ENCODE measurements around the gene MN1. TPM values are rescaled to one million over a fixed set of nuclear protein-coding genes. Genes with fewer than 3 reads are reported as not detected.

Gene MN1
- total RNA-seq, 1 donor from 2014 or later = 0.27 TPM

DNA sequence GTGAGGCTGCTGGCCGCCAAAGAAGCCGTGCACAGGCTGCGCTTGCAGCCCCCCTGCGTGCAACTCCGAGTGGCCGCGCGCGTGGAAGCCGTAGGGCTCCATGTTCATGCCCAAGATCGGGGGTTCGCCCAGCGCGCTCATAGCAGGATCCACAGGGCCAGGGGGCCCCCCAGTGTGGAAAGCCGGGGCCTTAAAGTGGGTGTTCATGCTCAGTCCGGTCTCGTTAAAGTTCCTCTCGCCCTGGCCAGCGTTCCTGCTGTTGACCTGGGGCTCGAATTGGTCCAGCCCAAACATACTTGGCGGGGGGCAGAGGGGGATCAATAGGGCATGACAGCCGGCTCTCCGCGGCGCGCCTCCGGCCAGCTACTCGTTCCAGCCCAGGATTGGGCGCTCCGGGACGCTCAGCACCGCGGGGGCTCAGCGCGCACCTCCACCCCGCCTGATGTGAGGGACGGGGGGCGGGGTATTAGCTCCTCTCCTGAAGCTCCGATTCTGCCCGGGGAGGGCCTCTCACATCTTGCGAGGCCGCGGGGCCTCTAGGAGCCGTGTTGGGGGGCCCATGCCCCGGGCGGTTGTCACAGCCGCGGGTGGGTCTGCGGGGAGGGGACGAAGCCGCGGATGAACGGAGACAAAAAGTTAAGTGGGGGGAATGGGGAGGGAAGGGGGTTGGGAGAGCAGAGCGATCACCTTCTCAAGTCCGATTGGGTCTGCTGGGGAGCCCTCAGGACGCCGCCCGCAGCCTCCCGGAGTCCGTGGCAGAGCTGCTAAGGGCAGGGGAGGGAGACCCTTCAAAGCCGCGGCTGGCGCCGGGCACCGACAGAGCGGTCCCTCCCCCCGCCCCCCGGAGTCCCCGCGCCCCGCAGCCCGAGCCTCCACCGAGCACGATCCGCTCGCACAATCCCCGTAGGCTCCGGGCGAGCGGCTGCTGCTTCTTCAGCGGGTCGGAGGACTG lies 1.0 kb downstream of the MN1 start:
- intact Hi-C loops (cut with micrococcal nuclease) = loop anchor here (5.0 kb wide), 1 partner anchor 393 kb away; no protein-coding TSS in a partner anchor

DNA sequence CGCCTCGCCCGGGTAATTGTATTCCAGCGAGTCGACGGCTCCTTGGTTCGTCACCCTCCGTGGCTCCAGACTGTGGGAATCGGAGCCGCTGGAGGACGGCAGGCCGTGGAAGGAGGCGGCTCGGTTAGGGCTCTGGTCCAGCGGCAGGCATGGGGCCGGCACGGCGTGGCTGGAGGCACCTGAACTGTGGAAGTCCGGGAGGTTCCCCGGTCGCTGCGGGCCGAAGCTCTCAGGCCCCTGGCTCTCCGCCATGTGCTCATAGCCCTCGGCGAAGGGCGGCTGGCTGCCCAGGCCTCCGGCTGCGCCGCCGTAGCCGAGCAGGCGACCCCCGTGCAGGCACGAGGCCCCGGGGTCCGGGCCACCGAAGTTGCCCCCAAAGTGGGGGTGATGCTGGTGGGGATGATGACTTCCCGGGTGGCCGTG lies 1.7 kb downstream of the MN1 start:
- intact Hi-C loops (cut with micrococcal nuclease) = loop anchor here (5.0 kb wide), 1 partner anchor 393 kb away; no protein-coding TSS in a partner anchor

DNA sequence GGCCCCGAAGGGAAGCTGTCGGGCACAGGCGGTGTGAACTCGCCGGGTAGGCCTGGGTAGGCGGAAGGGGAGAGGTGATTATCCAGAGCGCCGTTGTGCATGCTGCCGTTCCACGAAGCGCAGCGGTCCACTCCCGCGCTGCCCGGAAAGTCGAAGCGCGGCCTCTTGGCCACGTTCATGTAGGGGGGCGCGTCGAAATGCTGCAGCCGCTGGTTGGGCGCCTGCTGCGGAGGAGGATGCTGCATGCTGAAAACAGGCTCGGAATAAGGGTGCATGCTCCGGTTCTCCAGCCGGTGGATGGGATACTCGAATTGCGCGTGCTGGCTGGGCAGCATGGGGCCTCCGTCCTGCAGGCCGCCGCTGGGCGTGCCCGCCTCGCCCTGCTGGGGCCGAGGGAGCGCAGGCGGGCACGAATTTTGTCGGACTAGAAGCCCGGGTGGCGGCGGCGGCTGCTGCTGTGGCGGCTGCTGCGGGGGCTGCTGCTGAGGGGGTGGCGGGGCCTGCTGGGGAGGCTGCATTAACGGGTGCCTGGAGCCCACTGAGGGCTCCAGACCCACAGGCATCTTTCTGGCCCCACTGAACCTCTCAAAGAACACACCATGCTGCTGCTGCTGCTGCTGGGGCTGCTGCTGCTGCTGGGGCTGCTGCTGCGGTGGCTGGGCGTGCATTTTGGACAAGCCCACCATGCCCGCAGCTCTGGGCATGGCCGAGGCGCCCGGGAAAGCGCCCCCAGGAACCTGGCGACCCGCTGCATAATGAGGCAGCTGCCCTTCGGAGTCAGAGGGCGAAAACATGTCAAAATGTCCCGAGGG lies 2.3 kb downstream of the MN1 start:
- intact Hi-C loops (cut with micrococcal nuclease) = no loop called here

DNA sequence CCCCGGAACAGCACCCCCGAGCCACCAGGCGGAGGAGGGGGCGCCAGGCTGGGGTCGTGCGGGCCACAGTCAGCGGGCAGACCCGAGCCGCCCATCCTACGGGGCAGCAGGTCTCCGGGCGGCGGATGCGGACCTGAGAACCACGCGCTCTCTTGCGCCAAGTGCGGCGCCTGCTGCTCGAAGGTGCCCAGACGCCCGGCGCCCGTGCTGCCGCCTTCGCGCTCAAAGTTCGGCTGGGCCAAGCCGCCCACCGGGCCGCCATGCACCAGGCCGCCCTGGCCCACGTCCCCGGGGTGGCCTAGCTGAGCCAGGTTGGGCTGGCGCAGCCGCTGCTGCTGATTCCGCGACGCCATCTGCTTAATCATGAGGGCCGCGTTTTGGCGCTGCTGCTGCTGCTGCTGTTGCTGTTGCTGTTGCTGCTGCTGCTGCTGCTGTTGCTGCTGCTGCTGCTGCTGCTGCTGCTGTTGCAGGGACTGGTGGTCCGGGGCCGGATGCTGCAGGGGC lies 3.0 kb downstream of the MN1 start:
- intact Hi-C loops (cut with micrococcal nuclease) = no loop called here

DNA sequence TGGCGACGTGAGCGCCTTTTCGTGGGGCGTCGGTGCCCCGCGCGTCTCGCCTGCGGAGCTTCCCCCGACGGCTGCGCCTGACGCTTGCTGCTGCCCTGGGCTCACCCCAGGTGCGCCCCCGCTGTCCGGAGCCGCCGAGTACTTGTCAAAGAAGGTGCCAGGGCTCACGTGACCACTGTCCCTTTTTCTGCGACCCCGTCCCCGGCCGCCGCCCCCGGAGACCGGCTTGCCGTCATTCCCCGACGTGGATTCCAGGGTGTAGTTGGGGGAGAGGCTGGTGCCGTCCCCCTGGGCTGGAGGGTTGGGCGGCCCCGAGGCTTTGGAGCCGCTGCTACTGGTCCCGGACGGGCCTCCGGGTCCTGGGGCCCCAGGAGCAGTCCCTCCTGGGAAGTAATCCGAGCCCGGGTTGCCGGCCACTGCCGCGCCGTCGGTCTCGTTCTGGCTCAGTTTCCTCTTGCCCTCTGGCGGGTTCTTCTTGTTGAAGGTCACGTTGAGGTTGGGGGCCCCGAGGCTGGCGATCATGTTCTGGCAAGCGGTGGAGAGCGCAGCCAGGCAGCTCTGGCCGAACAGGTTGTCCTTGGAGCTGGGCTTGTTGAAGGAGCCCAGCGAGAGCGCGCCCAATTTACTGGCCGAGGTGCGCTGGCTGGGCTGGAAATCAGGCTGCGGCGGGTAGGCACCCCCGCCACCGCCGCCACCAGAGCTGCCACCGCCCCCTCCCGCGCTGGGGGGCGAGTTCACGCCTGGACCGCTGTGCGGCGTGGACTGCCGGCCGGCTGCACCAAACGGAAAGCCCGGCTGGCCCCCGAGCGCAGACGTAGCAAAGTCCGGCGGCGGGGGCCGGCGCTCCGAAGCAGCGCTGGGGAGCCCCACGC lies 3.8 kb downstream of the MN1 start:
- intact Hi-C loops (cut with micrococcal nuclease) = no loop called here

DNA sequence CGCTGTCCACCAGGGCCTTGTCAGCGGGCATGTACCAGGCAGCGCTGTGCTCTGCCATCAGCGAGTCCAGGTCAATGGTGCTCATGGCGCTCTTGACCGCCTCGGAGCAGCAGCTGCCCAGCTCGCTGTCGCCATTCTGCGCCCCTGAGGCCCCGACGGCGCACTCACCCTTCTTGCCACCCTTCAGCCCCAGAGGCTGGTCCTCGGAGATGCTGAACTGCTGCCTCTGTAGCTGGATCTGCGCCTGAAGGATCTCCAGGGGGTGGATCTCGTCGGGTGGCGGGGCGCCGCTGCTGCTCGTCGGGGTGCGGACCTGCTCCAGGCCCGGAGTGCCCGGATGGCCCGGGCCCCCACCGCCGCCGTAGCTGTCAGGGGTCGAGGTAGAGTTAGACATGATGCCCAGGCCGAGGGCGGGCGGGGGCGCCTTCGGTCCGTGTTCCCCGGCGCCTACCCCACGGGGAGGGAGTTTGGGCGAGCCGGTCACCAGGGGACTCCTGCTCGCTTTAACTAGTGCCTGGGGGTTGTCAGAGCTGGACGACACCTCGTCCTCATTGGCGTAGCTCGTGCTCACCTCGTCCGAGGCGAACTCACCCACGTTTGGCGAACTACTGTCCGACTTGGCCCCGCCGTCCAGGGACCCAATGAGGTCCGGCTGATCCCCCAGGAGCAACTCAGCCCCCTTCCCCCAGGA lies 4.6 kb downstream of the MN1 start:
- intact Hi-C loops (cut with micrococcal nuclease) = no loop called here

DNA sequence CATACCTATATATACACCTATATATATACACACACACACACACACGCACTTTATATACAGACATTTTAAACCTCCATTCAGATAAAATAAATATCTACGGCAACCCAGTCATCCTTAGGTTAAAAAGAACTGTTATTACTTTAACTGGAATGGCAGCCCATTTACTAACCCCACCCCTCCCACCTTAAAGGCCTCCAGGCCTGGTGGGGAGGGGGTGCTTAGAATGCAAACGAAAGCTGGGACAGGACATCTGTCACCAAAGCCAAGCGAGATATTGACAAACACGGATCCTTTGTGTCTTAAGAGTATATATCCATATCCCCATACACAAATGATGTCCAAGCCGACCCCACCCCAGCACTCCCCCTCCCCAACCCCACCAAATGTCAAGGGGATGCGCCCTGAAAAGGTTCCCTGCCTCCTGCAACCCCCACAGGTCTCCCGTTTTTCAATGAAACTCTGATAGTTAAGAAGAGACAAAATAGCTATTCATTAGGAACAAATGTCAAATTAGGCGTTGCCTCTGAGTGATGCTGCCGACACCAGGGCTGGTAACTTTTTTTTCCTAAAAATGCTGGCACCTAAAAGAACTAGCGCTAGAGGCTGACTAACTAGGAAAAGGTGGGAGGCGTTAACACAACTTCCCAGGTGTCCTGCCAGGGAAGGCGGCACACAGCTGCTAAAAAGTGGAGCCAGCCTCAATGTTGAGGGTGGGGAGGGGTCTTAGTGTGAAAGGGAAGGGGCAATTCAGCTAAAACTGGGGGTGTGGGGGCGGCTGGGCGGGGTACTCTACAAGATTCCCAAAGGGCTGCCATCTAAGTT lies 5.6 kb downstream of the MN1 start:
- intact Hi-C loops (cut with micrococcal nuclease) = no loop called here

DNA sequence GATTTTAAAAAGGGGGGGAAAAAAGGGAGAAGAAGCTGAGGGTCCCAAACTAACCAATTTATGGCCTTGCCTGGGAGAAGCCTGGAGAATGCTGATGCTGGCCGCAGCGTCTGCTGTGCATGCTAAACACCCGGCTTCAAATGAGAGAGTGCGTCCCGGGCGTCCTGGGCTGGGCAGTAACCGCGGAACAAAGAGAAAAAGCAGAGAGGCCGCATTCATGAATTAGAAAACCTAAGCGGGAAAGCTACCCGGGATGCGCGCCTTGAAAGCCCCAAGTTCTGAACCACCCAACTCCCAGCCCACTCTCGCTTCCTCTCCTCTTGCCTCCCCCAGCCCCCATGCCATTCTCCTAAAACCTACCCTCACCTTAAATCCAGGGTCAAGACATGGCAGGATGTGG lies 6.5 kb downstream of the MN1 start:
- intact Hi-C loops (cut with micrococcal nuclease) = no loop called here

DNA sequence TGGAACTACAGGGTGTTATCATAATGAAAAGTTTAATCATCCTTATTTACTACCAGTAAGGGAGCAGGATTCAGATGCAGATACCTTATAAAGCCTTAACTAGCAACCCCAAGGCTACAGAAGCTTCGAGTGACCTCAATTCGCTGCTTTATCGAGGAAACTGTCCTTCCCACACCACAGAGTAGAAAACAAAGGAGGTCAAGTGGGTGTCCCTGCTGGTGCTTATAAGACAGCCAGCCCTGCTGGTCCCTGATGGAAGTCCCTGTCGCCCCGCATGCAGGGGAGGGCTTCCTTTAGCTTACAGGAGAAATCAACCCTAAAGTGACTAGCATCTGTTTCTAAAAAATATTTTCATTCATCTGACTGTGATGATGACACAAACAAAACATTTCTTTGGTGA lies 7.3 kb downstream of the MN1 start:
- intact Hi-C loops (cut with micrococcal nuclease) = no loop called here

DNA sequence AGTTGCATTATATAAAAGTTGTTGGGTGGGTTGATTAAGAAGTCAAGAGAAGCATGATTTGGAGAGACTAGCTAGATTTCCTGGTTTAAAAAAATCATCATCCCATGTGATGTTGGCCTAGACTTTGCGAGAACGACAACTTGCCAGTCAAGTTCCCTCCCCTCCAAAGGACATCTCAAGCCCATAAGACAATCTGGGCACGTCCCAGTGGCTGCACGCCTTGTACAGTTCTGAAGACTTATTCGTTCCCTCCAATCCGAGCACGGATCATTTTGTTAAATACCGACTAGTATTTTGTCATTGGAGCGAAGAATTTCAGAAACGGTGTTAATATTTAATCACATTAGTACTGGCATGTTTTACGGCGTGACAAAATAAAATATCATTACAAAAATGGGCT lies 8.0 kb downstream of the MN1 start:
- intact Hi-C loops (cut with micrococcal nuclease) = no loop called here

DNA sequence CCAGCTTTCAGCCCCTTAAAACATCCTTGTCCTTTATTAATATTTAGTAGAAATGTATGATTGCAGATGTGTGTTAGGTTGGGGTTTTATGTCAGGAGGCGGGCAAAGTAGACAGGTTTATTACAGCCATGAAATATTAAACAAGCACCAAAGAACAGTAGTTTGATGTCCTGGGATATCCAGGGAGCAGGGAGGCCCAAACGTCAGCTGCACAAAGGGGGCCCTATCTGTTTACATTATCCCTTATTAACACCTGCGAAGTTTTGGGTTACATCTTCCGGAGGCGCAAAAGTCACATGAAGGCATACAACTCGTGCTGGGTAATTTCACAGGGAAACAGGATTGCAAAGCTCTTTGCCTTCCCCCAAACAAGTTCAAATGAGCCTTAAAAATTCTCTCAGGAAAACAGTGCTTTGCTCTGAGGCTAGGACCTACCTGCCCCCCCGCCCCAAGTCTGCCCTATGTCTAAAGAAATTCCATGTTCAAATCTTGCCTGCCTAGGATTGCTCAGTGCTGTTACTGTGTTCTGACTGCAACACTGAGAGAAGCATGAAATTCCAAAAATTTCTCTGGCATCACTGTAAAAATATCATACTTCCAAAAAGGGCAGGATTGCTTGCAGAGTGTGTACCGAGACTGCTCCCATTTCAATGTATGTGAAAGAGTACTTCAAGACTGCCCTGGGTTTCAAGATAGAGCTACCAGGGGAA lies 8.9 kb downstream of the MN1 start:
- intact Hi-C loops (cut with micrococcal nuclease) = no loop called here

DNA sequence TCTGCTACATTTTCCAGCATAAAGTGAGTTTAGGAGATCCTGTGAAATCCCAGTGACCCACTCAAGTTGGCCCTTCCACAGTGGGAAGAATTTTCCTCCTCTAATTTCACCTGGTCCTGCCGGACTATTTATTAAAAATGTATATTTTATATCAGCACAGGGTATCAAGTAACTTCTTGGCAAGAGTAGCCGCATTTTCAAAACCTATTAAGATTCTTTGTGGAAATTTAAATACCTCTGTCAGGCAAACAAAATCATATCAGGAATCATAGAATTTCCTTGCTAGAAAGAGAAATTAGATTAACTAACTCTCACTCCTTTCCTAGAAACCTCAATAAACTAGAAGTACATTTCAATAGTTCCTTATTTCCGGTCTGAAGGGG lies 9.7 kb downstream of the MN1 start:
- intact Hi-C loops (cut with micrococcal nuclease) = no loop called here

DNA sequence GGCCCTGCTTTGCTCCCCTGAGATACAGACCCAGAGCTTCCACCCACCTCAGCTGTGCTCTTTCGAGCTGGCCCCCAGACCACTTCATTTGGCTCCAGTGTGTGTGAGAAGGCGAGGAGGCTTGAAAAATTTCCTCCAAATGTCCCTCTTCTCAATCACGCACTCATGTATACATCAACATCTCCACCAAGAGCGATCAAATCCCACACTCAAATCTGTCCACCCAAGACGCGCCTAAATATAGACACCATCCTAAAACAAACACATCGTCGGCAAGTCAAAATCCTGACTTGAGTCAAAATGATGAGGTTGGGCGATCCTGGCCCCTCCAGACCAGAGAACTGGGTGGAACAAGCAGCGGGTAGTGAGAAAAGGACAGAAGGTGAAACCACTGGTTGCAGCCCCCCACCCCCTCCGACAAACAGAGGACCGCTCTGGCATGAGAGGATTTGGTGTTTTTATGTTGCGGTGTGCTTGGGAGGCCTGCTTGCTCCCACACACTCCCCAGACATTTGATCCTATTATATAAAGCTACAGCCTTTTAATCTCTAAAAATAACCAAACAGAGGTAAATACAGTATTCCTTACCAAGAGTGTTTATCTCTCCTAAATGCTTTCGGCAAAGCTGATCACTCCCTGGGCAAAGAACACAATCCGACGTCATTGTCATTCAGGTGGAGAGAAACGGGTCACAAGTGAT lies 10.2 kb downstream of the MN1 start:
- intact Hi-C loops (cut with micrococcal nuclease) = no loop called here

DNA sequence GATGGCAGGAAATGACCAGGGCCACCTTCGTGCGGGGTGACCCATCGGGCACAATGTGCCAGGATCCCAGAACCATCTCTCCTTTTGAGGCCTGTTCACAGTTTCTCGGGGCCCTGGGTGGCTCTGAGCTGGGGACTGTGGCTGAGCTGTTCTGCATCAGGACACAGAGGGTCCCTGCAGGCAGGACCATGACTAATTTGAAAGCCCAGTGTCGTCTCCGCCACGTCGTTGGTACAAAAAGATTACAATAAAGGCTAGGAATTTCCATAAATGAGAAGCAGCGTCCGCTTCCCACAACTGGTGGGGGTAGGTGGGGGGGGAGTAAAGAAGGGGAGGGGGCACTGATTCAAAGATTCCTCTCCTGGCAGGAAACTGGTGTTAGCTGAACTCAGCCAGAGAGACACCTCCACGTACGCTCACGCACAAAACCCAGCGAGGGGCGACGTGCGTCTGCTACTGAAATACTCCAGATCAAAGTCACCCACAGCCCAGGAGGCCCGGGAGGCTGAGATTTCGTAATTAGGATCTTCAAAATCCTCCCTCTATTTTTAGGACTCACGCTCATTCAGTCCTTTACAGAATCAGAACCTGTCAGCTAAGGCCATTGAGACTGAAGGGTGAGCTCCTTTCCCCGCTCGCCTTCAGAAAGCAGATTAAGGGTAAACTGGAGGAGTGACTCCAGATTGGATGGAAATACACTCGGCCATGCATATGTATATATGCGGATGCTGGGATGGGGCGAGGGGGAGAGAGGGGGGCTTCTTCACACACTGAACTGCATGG lies 11.0 kb downstream of the MN1 start:
- intact Hi-C loops (cut with micrococcal nuclease) = no loop called here

DNA sequence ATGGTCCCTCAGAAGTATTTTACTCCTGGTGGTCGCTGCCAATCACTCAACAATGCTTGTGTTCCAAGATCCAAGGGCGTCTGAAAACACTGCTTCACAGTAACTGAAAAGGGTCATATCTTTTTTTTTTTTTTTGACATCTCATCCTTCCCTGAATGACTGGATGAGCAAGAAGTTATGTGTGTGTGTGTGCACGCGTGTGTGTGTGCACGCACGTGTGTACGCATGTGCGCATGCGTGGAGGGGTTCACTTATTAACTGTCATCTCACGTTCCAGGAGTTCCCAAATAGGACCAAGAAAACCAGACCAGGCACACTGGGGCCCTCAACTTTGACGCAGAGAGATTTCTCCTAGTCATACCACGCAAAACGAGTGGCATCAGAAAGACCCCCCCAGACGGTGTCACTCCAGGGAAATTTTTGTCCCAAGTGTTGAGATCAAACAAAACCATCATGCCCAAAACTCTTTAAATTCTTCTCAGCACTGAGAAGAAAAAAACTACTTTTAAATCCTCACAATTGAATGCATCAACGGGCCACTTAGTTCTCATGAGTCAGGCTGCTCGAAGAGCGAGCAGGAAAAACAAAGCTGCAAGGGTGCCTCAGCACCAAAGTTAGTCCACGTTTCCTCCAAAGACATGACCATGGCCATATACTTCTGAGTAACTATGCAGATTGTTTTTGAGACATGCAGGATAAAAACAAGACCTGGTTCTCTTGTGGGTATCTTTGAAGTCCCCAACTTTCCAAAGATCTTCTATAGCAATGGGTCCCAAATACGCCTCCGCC lies 12.9 kb downstream of the MN1 start:
- intact Hi-C loops (cut with micrococcal nuclease) = no loop called here

DNA sequence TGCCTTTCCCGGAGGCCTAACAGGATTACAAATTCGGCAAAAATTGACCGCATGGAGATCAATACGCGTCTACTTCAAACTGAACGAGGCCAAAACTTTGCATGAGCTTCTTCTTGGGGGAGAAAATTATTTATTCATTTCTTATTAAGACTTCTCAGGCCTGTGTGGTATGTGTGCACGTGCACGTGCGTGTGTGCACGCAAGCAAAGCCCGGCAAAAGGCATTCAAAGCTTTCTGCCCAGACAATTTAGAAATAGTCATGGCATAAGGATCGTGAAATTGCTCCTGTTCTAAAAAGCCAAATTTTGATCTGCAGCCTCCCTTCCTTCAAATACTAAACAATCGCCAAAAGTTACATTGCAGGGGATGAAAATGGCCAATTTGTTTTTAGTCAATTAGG lies 14.6 kb downstream of the MN1 start:
- intact Hi-C loops (cut with micrococcal nuclease) = no loop called here

All from T-helper 2 cell treated with Interferon-gamma antibody and Interleukin-4, amounts not matched to agents 100 ng/mL and 5 ng/mL, for 36 hours (primary cell).